OCI-LY1 (cell line): ENCODE measurements around the gene CDA.

Experiments
- EZH2 ChIP-seq: fragments of 200-600 bp; sonication (generic), shearing (Covaris generic); IDR thresholded peaks from 2 replicates; pipeline ENCODE4 v1.8.0; 2017; ENCODE audit warnings: borderline replicate concordance, mixed run types, mild to moderate bottlenecking, antibody characterized with exemption, low read length, moderate library complexity, mixed read lengths
- TF ChIP-seq, protein P1 (sequence below): fragments of 200-600 bp; sonication (generic), shearing (Covaris generic); IDR thresholded peaks from 2 replicates; pipeline ENCODE4 v1.5.1; 2017; ENCODE audit warnings: mild to moderate bottlenecking, antibody characterized with exemption, low read length, moderate library complexity, mixed read lengths

DNA sequence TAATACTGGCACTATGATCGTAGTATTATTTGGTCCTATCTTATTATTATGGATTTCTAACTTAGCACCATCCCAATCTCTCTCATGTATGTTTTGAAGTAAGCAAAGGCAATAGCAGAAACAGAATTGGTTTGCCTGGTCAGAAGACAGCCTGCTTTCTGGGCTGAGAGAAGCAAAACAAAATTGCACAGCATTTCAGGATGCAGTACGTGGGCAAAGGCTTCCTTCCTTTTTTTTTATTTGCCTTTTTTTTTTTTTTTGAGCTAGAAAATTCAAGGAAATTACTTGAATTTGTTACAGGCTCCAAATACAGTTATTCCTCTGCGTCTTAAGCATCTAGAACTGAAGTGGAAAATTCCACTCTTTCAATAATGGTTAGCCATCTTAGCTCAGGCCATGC lies 8.8 kb downstream of the CDA start:
- TF ChIP-seq, protein P1, sequence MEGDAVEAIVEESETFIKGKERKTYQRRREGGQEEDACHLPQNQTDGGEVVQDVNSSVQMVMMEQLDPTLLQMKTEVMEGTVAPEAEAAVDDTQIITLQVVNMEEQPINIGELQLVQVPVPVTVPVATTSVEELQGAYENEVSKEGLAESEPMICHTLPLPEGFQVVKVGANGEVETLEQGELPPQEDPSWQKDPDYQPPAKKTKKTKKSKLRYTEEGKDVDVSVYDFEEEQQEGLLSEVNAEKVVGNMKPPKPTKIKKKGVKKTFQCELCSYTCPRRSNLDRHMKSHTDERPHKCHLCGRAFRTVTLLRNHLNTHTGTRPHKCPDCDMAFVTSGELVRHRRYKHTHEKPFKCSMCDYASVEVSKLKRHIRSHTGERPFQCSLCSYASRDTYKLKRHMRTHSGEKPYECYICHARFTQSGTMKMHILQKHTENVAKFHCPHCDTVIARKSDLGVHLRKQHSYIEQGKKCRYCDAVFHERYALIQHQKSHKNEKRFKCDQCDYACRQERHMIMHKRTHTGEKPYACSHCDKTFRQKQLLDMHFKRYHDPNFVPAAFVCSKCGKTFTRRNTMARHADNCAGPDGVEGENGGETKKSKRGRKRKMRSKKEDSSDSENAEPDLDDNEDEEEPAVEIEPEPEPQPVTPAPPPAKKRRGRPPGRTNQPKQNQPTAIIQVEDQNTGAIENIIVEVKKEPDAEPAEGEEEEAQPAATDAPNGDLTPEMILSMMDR = no peak
- TF ChIP-seq EZH2 = no peak
